Small intestine (tissue), 7 donors: ENCODE measurements around the gene LPAR6. TPM values are rescaled to one million over a fixed set of nuclear protein-coding genes. Genes with fewer than 3 reads are reported as not detected.

Experiments used
- DNase-seq, 2 donors: peaks; one replicate each; pipeline versions ENCODE4 v3.0.0 to v3.0.0-alpha.2; 2013
- FAIRE-seq: peaks from 2 replicates; lab custom pipeline; 2012; peaks lifted over from hg19 to GRCh38; lab: Jason Lieb, UNC
- H3K27ac ChIP-seq, 3 donors: one replicate each; pipeline ENCODE4 v1.5.1; 2013; ENCODE audit warnings: low read length in 2 of 3, mild to moderate bottlenecking in 2 of 3, control low read depth in 1 of 3, inconsistent platforms in 1 of 3, low read depth in 1 of 3, moderate library complexity in 1 of 3
- H3K27me3 ChIP-seq, 3 donors: one replicate each; pipeline ENCODE4 v1.6.1; 2013; ENCODE audit warnings: low read length in 3 of 3, inconsistent platforms in 1 of 3; ENCODE audit not compliant: control insufficient read depth in 3 of 3, insufficient read depth in 3 of 3
- H3K36me3 ChIP-seq, 3 donors: one replicate each; pipeline ENCODE4 v1.6.1; 2013; ENCODE audit warnings: low read length in 3 of 3, inconsistent platforms in 1 of 3, low read depth in 1 of 3, mild to moderate bottlenecking in 1 of 3, moderate library complexity in 1 of 3; ENCODE audit not compliant: control insufficient read depth in 3 of 3, insufficient read depth in 2 of 3
- H3K4me1 ChIP-seq, 3 donors: one replicate each; pipeline ENCODE4 v1.6.1; 2013; ENCODE audit warnings: low read length in 2 of 3, inconsistent platforms in 1 of 3, low read depth in 1 of 3, mild to moderate bottlenecking in 1 of 3, moderate library complexity in 1 of 3; ENCODE audit not compliant: control insufficient read depth in 3 of 3, insufficient read depth in 2 of 3
- H3K4me3 ChIP-seq, 3 donors: one replicate each; pipeline ENCODE4 v1.5.1; 2013; ENCODE audit warnings: low read length in 3 of 3, control low read depth in 1 of 3, inconsistent platforms in 1 of 3, low read depth in 1 of 3, mild to moderate bottlenecking in 1 of 3, moderate library complexity in 1 of 3
- H3K9me3 ChIP-seq, 2 donors: one replicate each; pipeline ENCODE4 v1.6.1; 2013; ENCODE audit warnings: low read depth in 1 of 2, low read length in 1 of 2; ENCODE audit not compliant: control insufficient read depth in 2 of 2, insufficient read depth in 1 of 2
- WGBS, 3 donors: extraction: QIAGEN DNeasy Blood & Tissue Kit; methylation state at CpG; one replicate each; pipeline ENCODE4 v1.1.7; 2013; 5-methylcytosine and 5-hydroxymethylcytosine counted together
- polyA plus RNA-seq, 4 donors: library from polyadenylated mRNA; stranded (reverse) in 3 of 4; unstranded in 1 of 4; fragments of 200-250 nt in 3 of 4; fragments of 120-200 nt in 1 of 4; gene quantifications; one replicate each; pipeline versions ENCODE4 v1.2.1 to v1.2.3, GENCODE V29; 2013
- donor health status: healthy with polysubstance abuse.
- donor health status: control.
- donor health status: control.
- donor health status: Bipolar disorder and iron deficiency.
- donor health status: healthy.

Gene LPAR6
- polyA plus RNA-seq, 4 donors: 1.8 to 23.6 (median 11.6) TPM

DNA sequence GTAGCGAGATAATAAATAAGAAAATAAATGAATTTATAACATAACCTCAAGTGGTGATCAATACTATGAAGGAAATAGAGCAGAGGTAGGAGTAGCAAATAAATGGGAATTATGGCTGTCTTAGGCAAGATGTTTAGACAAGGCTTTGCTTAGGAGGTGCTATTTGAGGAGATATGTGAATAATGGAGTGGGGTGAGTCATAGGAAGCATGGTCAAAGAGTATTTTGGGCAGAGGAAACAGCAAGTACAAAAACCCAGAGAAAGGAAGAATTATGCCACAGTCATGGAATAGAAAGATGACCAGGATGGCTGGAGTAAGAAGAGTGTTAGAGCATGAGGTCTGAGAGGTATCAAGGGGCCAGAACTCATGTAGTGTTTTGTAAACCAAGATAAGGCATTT, 33.6 kb upstream of the LPAR6 start:
- Histone ChIP-seq H3K4me3 (no peak overlapping the region), H3K36me3 (no peaks in the 10 kb centered on the region), H3K9me3 (peaks cover 0 to 3% of the 10 kb centered on the region in 2 donors), H3K27me3 (no peaks in the 10 kb centered on the region), H3K27ac (no peak overlapping the region), H3K4me1 (no peaks in the 10 kb centered on the region)
- FAIRE-seq (no peak), DNase-seq (no peak)
- 96 to 100% (median 96%) methylated on average over 1 of the region's 1 CpG for WGBS, 3 donors

DNA sequence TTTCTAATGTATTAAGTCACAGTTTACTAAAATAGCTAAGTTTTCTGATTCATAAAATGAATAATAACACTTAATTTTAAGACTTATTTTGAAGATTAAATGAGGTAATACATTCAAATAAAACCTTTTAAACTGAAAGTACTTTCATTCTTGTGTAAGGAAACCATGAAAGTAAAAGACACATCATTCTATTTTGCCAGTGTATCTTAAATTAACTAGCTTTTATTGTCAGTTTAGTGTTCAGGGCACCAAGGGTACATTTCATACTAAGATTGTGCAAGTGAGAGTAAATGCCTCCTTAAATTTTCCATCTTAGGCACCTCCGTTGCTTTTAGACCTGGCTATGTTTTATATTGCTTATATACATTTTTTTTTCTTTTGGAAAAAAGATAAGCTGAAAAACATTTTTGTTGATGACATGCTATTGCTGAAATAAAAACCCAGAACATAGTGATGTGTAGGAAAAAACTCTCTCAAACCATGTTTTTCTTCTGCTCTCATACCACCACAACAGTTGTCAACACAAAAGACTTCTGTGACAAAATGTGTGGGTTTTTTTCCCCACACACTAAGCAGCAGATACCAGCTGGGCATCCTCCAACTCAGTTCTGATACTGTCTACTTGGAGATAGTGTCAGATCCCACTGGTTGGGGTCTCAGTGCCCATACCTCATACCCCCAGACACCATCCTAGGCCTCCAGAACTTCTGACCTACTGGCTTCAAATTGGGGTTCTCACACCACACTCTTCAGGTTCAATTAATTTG, 30.7 kb upstream of the LPAR6 start:
- no peak overlapping the region for H3K27ac ChIP-seq
- peak; percentile 98 for FAIRE-seq
- H3K27me3 ChIP-seq: no peaks in the 10 kb centered on the region
- no peak overlapping the region for H3K4me3 ChIP-seq
- WGBS, 3 donors: 75 to 86% (median 80%) methylated on average over 1 of the region's 1 CpG
- no peaks in the 10 kb centered on the region for H3K4me1 ChIP-seq
- H3K36me3 ChIP-seq: no peaks in the 10 kb centered on the region
- no peaks in the 10 kb centered on the region for H3K9me3 ChIP-seq
- no peak for DNase-seq

DNA sequence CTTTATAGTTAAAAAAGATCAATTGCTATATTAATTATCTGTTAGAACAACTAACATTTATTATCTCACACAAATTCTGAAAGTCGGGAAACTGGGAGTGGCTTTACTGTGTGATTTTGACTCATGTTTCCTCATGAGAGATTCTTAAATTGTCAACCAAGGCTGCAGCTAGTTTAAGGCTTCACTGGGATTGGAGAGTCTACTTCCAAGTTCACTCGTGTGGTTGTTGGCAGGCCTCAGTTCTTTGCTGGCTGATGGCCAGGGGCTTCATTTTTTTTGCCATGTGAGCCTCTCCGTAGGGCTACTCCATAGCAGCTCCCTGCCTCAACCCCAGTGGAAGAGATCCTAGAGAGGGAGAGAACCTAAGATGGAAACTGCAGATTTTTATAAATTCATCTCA, 24.5 kb upstream of the LPAR6 start:
- H3K27ac ChIP-seq: peak overlapping the region in 1 of 3 donors; percentile 9

DNA sequence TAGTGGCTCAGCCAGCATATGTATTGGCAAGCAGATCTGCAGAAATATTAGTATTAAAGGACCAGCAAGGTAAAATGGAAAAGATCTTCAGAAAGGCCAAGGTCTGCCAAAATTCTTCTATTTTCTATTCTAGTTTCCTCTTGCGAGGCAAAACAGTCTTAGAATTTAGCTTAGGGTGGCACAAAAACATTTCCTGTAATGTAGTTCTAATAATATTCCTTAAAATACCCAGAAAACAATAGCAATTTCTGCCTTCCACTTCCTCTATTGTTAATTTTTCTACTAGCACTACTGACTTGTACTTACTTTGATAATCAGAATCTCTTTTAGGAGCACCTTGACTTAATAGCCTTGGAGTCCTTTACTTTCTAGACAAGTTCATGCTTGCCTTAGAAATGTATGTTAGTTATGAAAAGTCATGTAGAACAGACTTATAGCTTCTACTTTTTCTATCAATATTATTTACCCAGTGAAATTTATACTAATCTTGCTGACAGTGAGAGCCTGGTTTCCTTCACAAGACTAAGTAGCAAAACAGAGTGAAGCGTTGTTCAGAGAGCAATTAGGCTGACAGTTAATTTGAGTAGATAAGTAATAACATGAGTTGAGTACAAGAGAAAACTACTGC, 23.9 kb upstream of the LPAR6 start:
- H3K4me1 ChIP-seq: peaks cover 0 to 3% (median 0%) of the 10 kb centered on the region in 3 donors
- no peak for FAIRE-seq
- no peaks in the 10 kb centered on the region for H3K9me3 ChIP-seq
- H3K27ac ChIP-seq: no peak overlapping the region
- no peaks in the 10 kb centered on the region for H3K27me3 ChIP-seq
- H3K36me3 ChIP-seq: no peaks in the 10 kb centered on the region
- 72 to 89% (median 77%) methylated on average over 2 of the region's 2 CpGs for WGBS, 3 donors
- no peak overlapping the region for H3K4me3 ChIP-seq
- no peak for DNase-seq

More for the DNA sequence above, 24.5 kb upstream of the LPAR6 start:
- H3K4me1 ChIP-seq: peaks cover 0 to 3% (median 0%) of the 10 kb centered on the region in 3 donors
- H3K4me3 ChIP-seq: no peak overlapping the region
- 40 to 60% (median 59%) methylated on average over 3 of the region's 3 CpGs for WGBS, 3 donors
- H3K36me3 ChIP-seq: no peaks in the 10 kb centered on the region
- H3K27me3 ChIP-seq: no peaks in the 10 kb centered on the region
- DNase-seq (no peak), FAIRE-seq (no peak)
- H3K9me3 ChIP-seq: no peaks in the 10 kb centered on the region

DNA sequence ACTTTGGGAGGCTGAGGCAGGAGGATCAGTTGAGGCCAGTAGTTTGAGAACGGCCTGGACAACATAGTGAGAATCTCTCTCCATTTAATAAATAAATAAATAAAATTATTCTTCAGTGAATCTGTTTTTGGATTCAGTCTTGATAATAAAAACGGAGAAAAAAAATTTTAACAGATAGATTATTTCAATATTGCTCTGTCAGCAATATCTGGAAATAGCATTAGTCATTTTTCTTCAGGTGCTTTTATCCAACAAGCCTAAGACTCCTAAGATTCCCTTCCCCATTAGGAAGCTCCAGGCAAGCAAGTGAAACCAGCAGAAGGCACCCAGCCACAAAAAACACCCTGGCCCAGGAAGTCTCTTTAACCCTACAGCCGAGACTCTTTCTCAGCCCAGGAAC, 21.3 kb upstream of the LPAR6 start:
- no peak for FAIRE-seq
- H3K36me3 ChIP-seq: no peaks in the 10 kb centered on the region
- no peak for DNase-seq
- no peaks in the 10 kb centered on the region for H3K27me3 ChIP-seq
- peaks cover 0 to 3% (median 0%) of the 10 kb centered on the region in 3 donors for H3K4me1 ChIP-seq
- H3K4me3 ChIP-seq: no peak overlapping the region
- no peaks in the 10 kb centered on the region for H3K9me3 ChIP-seq
- 93 to 97% (median 96%) methylated on average over 3 of the region's 3 CpGs for WGBS, 3 donors
- no peak overlapping the region for H3K27ac ChIP-seq

DNA sequence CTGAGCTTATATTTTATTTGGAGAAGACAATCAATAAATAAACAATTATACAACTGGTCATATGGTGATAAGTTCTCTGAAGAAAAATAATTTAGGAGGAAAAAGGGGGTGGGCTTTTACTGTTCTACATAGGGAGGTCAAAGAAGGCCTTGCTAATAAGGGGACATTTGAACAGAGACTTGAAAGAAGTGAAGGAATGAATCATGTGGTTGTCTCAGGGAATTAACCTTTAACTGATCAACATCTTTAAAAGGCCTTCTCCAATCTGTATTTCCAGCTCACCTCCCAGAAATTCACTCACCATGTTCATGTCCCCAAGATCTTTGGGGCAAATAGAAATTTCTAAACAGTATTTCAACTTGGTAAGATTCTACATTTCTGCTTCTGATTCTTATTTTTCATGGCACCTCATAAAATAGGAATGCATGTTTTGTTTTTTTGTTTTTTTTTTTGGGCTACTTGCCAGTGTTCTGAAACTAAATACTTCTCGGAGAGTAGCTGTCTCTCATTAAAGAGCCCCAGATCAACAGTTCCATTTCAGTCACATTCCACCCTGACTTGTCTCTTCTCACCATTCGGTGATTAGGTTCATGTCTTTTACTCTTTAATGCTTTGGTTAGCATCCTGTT, 19.2 kb upstream of the LPAR6 start:
- no peak for FAIRE-seq
- H3K27ac ChIP-seq: no peak overlapping the region
- 59 to 90% (median 81%) methylated on average over 2 of the region's 2 CpGs for WGBS, 3 donors

DNA sequence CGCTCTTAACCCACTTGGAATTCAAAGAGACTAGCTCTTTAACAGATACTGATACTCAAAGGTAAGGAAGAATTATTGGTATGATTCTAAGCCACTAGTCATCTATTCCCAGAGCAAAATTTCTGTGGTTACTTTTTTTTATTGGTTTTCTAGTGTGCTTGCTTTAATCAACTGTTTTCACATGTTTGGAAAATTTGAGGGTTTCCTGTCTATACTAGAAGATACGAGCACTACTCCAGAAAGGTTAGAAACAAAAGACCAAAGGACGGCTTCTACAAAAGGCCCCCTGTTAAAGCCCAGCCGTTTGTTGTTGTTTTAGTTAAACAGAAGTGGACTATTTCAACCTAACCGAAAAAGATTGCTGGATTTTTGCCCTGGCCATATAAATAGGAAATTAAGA, 18.5 kb upstream of the LPAR6 start:
- Histone ChIP-seq H3K9me3 (peaks cover 0 to 2% of the 10 kb centered on the region in 2 donors), H3K36me3 (no peaks in the 10 kb centered on the region), H3K4me3 (no peak overlapping the region), H3K27ac (no peak overlapping the region), H3K27me3 (no peaks in the 10 kb centered on the region), H3K4me1 (no peaks in the 10 kb centered on the region)
- WGBS, 3 donors: 67 to 86% (median 75%) methylated on average over 5 of the region's 5 CpGs
- no peak for DNase-seq
- no peak for FAIRE-seq

More for the DNA sequence above, 19.2 kb upstream of the LPAR6 start:
- Histone ChIP-seq H3K27me3 (no peaks in the 10 kb centered on the region), H3K36me3 (no peaks in the 10 kb centered on the region), H3K4me3 (no peak overlapping the region), H3K9me3 (no peaks in the 10 kb centered on the region), H3K4me1 (no peaks in the 10 kb centered on the region)
- no peak for DNase-seq

DNA sequence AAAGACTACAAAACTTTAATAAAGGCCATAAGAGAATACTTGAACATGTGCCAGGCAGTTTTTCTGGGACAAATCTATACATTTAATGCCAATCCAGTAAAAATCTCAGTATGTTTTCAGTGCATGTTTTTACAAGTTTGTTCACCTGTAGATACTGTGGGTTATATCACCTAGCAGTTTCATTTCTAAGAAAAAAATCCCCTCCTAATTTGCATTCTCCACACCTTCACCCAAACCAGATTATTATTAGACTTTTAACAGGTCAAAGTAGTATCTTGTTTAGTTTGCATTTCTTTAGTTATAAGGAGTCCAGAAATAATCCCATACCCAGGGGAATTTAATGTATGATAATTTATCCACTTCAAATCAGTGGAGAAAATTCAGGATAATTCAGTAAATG, 17.0 kb upstream of the LPAR6 start:
- FAIRE-seq (no peak), DNase-seq (no peak)
- no peaks in the 10 kb centered on the region for H3K4me1 ChIP-seq
- H3K27ac ChIP-seq: no peak overlapping the region
- no peaks in the 10 kb centered on the region for H3K27me3 ChIP-seq
- no peak overlapping the region for H3K4me3 ChIP-seq
- H3K36me3 ChIP-seq: no peaks in the 10 kb centered on the region
- peaks cover 0 to 2% of the 10 kb centered on the region in 2 donors for H3K9me3 ChIP-seq
